Measurements from ENCODE around the gene AUTS2.

The AUTS2 gene

GRCh38 chr7:70660819-70661191, 1062.5 kb downstream of the AUTS2 start:
- DNase-seq: no peak

GRCh38 chr7:70663680-70664079, 1065.4 kb downstream of the AUTS2 start:
- no peak for DNase-seq

GRCh38 chr7:70665997-70666396, 1067.7 kb downstream of the AUTS2 start:
- DNase-seq: no peak

- DNase-seq: no peak
Observed at GRCh38 chr7:70667406-70667805, 1069.1 kb downstream of the AUTS2 start.

- no peak for DNase-seq
Observed at GRCh38 chr7:70668606-70669358, 1070.5 kb downstream of the AUTS2 start.

- no peak for DNase-seq
Observed at GRCh38 chr7:70669854-70670253, 1071.6 kb downstream of the AUTS2 start.

- DNase-seq: no peak
Observed at GRCh38 chr7:70670288-70670687, 1072.0 kb downstream of the AUTS2 start.

GRCh38 chr7:70673778-70674570, 1075.7 kb downstream of the AUTS2 start:
- no peak for DNase-seq

- DNase-seq: no peak
Observed at GRCh38 chr7:70674571-70675010, 1076.3 kb downstream of the AUTS2 start.

GRCh38 chr7:70676243-70676642, 1078.0 kb downstream of the AUTS2 start:
- DNase-seq: no peak

- DNase-seq: peak; percentile 44
Observed at GRCh38 chr7:70678621-70679251, 1080.5 kb downstream of the AUTS2 start.

GRCh38 chr7:70679661-70680060, 1081.4 kb downstream of the AUTS2 start:
- peak; percentile 71 for DNase-seq

GRCh38 chr7:70680306-70680705, 1082.0 kb downstream of the AUTS2 start:
- no peak for DNase-seq

GRCh38 chr7:70680743-70681468, 1082.6 kb downstream of the AUTS2 start:
- no peak for DNase-seq

- DNase-seq: peak; percentile 56
Observed at GRCh38 chr7:70681469-70682350, 1083.4 kb downstream of the AUTS2 start.

GRCh38 chr7:70684173-70684572, 1085.9 kb downstream of the AUTS2 start:
- no peak for DNase-seq

- no peak for DNase-seq
Observed at GRCh38 chr7:70693321-70693685, 1095.0 kb downstream of the AUTS2 start.

GRCh38 chr7:70693686-70694433, 1095.6 kb downstream of the AUTS2 start:
- peak; percentile 37 for DNase-seq

- DNase-seq: no peak
Observed at GRCh38 chr7:70694434-70694970, 1096.2 kb downstream of the AUTS2 start.

GRCh38 chr7:70694971-70695794, 1096.9 kb downstream of the AUTS2 start:
- no peak for DNase-seq

All from activated CD4-positive, alpha-beta T cell treated with anti-CD3 and anti-CD28 coated beads, Interleukin-2, amount 50 U/mL, for 16 hours (primary cell).